WTC11 (cell line): ENCODE data around the gene ZNF593.

Experiments
- CTCF ChIP-seq: fragments of 200-600 bp; IDR thresholded peaks from 2 replicates; pipeline ENCODE4 v1.8.0; 2022; ENCODE audit warnings: antibody characterized with exemption
- E2F5 ChIP-seq: sonication (generic); formaldehyde crosslinking; IDR thresholded peaks from 2 replicates; pipeline ENCODE4 v1.8.1; 2022; ENCODE audit warnings: mild to moderate bottlenecking, moderate library complexity, missing genetic modification reagents
- JUN ChIP-seq: sonication (generic); formaldehyde crosslinking; IDR thresholded peaks from 2 replicates; pipeline ENCODE4 v1.8.0; 2023; ENCODE audit warnings: mild to moderate bottlenecking, missing genetic modification reagents
- MLX ChIP-seq: sonication (generic); formaldehyde crosslinking; IDR thresholded peaks from 2 replicates; pipeline ENCODE4 v1.8.1; 2023; ENCODE audit warnings: mild to moderate bottlenecking, missing genetic modification reagents, moderate library complexity
- PREB ChIP-seq: sonication (generic); formaldehyde crosslinking; IDR thresholded peaks from 2 replicates; pipeline ENCODE4 v1.8.1; 2022; ENCODE audit warnings: mild to moderate bottlenecking, missing genetic modification reagents, moderate library complexity, borderline replicate concordance
- TEAD4 ChIP-seq: sonication (generic); formaldehyde crosslinking; IDR thresholded peaks from 2 replicates; pipeline ENCODE4 v1.8.0; 2022; ENCODE audit warnings: mild to moderate bottlenecking, missing genetic modification reagents
- USF1 ChIP-seq: sonication (generic); formaldehyde crosslinking; IDR thresholded peaks from 2 replicates; pipeline ENCODE4 v1.8.0; 2022; ENCODE audit warnings: mild to moderate bottlenecking, missing genetic modification reagents
- USF2 ChIP-seq: sonication (generic); formaldehyde crosslinking; IDR thresholded peaks from 2 replicates; pipeline ENCODE4 v1.8.1; 2023; ENCODE audit warnings: mild to moderate bottlenecking, missing genetic modification reagents, moderate library complexity
- ZNF512 ChIP-seq: sonication (generic); formaldehyde crosslinking; IDR thresholded peaks from 2 replicates; pipeline ENCODE4 v1.8.1; 2022; ENCODE audit warnings: missing genetic modification reagents, borderline replicate concordance
- TF ChIP-seq, protein P1 (sequence below): sonication (generic); formaldehyde crosslinking; IDR thresholded peaks from 2 replicates; pipeline ENCODE4 v1.8.1; 2022; ENCODE audit warnings: low read depth, mild to moderate bottlenecking, moderate library complexity, missing genetic modification reagents, borderline replicate concordance
- TF ChIP-seq, protein P2 (sequence below): sonication (generic); formaldehyde crosslinking; IDR thresholded peaks from 2 replicates; pipeline ENCODE4 v1.8.0; 2022; ENCODE audit warnings: mild to moderate bottlenecking, missing genetic modification reagents
- TF ChIP-seq, protein P3 (sequence below): sonication (generic); formaldehyde crosslinking; IDR thresholded peaks from 2 replicates; pipeline ENCODE4 v1.8.0; 2023; ENCODE audit warnings: missing genetic modification reagents, mild to moderate bottlenecking, borderline replicate concordance

DNA sequence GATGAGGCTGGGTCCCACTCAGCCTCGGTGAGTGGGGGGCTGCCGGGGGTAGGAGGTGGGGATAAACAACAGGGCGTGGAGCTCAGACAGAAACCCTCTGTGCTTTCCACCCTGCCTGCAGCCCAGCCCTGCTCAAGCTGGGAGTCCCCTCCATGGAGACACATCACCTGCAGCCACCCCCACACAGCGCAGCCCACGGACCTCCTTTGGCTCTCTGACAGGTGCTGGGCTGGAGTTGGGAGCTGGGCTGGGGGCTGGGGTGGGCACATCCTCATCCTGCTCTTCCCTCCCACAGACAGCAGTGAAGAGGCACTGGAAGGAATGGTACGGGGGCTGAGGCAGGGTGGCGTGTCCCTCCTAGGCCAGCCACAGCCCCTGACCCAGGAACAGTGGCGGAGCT is 18.8 kb downstream of the ZNF593 start:
- TF ChIP-seq ZNF512 (CRISPR knock-in tag): no peak
- TF ChIP-seq PREB (CRISPR knock-in tag): no peak
- TF ChIP-seq CTCF: no peak
- no peak for TF ChIP-seq USF1
- TF ChIP-seq, protein P1, sequence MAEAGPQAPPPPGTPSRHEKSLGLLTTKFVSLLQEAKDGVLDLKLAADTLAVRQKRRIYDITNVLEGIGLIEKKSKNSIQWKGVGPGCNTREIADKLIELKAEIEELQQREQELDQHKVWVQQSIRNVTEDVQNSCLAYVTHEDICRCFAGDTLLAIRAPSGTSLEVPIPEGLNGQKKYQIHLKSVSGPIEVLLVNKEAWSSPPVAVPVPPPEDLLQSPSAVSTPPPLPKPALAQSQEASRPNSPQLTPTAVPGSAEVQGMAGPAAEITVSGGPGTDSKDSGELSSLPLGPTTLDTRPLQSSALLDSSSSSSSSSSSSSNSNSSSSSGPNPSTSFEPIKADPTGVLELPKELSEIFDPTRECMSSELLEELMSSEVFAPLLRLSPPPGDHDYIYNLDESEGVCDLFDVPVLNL (CRISPR knock-in tag): no peak
- TF ChIP-seq MLX (CRISPR knock-in tag): no peak
- TF ChIP-seq JUN (CRISPR knock-in tag): no peak
- TF ChIP-seq, protein P2, sequence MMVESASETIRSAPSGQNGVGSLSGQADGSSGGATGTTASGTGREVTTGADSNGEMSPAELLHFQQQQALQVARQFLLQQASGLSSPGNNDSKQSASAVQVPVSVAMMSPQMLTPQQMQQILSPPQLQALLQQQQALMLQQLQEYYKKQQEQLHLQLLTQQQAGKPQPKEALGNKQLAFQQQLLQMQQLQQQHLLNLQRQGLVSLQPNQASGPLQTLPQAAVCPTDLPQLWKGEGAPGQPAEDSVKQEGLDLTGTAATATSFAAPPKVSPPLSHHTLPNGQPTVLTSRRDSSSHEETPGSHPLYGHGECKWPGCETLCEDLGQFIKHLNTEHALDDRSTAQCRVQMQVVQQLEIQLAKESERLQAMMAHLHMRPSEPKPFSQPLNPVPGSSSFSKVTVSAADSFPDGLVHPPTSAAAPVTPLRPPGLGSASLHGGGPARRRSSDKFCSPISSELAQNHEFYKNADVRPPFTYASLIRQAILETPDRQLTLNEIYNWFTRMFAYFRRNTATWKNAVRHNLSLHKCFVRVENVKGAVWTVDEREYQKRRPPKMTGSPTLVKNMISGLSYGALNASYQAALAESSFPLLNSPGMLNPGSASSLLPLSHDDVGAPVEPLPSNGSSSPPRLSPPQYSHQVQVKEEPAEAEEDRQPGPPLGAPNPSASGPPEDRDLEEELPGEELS: no peak
- TF ChIP-seq TEAD4: no peak
- TF ChIP-seq USF2: no peak
- TF ChIP-seq, protein P3, sequence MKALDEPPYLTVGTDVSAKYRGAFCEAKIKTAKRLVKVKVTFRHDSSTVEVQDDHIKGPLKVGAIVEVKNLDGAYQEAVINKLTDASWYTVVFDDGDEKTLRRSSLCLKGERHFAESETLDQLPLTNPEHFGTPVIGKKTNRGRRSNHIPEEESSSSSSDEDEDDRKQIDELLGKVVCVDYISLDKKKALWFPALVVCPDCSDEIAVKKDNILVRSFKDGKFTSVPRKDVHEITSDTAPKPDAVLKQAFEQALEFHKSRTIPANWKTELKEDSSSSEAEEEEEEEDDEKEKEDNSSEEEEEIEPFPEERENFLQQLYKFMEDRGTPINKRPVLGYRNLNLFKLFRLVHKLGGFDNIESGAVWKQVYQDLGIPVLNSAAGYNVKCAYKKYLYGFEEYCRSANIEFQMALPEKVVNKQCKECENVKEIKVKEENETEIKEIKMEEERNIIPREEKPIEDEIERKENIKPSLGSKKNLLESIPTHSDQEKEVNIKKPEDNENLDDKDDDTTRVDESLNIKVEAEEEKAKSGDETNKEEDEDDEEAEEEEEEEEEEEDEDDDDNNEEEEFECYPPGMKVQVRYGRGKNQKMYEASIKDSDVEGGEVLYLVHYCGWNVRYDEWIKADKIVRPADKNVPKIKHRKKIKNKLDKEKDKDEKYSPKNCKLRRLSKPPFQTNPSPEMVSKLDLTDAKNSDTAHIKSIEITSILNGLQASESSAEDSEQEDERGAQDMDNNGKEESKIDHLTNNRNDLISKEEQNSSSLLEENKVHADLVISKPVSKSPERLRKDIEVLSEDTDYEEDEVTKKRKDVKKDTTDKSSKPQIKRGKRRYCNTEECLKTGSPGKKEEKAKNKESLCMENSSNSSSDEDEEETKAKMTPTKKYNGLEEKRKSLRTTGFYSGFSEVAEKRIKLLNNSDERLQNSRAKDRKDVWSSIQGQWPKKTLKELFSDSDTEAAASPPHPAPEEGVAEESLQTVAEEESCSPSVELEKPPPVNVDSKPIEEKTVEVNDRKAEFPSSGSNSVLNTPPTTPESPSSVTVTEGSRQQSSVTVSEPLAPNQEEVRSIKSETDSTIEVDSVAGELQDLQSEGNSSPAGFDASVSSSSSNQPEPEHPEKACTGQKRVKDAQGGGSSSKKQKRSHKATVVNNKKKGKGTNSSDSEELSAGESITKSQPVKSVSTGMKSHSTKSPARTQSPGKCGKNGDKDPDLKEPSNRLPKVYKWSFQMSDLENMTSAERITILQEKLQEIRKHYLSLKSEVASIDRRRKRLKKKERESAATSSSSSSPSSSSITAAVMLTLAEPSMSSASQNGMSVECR (CRISPR knock-in tag): no peak
- no peak for TF ChIP-seq E2F5 (CRISPR knock-in tag)
